Measurements from ENCODE around the gene EMCN.
"Not testable (repeated sequence)": the region's sequence is repeated elsewhere in the genome, so short reads cannot be mapped to it uniquely, and the experiment has no call there.

EMCN gene, protein sequence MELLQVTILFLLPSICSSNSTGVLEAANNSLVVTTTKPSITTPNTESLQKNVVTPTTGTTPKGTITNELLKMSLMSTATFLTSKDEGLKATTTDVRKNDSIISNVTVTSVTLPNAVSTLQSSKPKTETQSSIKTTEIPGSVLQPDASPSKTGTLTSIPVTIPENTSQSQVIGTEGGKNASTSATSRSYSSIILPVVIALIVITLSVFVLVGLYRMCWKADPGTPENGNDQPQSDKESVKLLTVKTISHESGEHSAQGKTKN

DNA sequence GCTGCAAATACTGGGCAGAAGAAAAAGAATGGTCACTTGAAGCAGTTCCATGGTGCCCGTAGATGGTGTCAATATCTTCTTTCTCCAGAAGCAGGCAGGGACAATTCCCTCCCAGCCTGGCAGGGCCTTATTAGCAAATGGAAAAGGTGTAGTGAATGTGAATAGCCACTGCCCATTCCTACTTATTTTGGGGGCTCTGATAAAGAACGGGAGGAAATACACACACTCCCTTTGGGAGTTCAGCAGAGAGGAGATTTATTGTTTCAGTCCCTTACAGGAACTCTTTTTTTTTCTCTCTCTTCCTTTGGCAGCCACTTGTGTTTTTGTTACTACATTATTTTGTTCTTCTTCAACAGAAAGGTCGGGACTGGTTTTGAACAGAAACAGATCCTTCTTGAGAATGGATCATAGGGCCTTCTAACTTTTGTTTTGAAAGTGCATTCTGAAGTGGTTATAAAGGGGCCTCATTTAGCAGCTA is at the start of gene EMCN:
Gene EMCN, minus strand, starts transcription at position 159 of the 478 bp plus-strand sequence. Its CDS starts 108 bp downstream, at position 51.
- Histone ChIP-seq H3K4me3 (no peak within 1 kb of the TSS), H3K27me3 (ENCODE audit: low read depth) (no peaks in the 10 kb centered on the region), H3K36me3 (replicated peaks) (no peaks in the 10 kb centered on the region), H3K4me1 (peaks cover 10% of the 10 kb centered on the region), H3K9me3 (no peaks in the 10 kb centered on the region)
- peak; percentile 9 to 59 for DNase-seq (ENCODE audit: low spot score in 2 of 2)
- in situ Hi-C loops (cut with MboI; ENCODE audit: low sequenced_read_pairs) = no loop called here

DNA sequence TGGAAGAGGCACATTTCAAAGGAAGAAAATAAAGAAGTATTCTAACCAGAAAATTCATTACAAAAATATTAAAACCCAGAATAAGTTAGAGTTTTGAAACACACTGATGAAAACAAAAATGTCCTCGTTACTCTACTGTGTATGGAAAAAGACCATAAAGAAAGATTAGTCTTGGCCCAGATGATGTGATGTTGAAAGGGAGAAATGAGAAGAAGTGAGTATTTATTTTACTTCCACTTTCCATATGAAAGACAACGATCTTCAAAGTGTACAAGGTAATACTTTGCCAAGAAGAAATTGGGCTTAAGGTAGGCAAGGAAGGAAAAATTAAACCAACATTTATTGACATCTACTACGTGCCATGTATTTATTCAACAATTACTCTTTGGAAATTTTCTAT is 48.6 kb upstream of the EMCN start:
- Histone ChIP-seq H3K4me1 (no peaks in the 10 kb centered on the region), H3K4me3 (no peak overlapping the region), H3K36me3 (replicated peaks) (no peaks in the 10 kb centered on the region), H3K9me3 (no peaks in the 10 kb centered on the region), H3K27me3 (ENCODE audit: low read depth) (no peaks in the 10 kb centered on the region)
- DNase-seq (ENCODE audit: low spot score in 2 of 2) = no peak
- in situ Hi-C loops (cut with MboI; ENCODE audit: low sequenced_read_pairs) = no loop called here

DNA sequence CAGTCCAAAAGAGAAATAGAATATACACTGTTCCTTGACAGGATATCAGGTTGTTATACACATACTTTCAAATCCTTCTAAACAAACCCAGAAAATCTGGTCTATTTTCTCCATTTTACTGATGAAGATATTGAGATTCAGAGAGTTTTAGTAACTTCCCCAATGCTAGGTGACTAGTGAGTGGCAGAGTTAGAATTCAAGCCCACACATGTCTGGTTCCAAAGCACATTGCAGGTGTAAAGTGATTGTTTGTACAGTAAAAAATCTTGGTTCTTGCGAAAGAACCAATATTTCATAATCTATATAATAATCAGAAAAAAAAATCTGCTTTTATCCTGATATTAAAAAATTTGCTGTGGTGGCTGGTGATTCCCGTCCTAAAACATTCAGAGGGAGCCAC is 39.5 kb upstream of the EMCN start:
- Histone ChIP-seq H3K36me3 (replicated peaks) (no peaks in the 10 kb centered on the region), H3K9me3 (no peaks in the 10 kb centered on the region), H3K4me1 (no peaks in the 10 kb centered on the region), H3K27me3 (ENCODE audit: low read depth) (no peaks in the 10 kb centered on the region), H3K4me3 (no peak overlapping the region)
- in situ Hi-C loops (cut with MboI; ENCODE audit: low sequenced_read_pairs) = no loop called here
- DNase-seq (ENCODE audit: low spot score in 2 of 2) = no peak

DNA sequence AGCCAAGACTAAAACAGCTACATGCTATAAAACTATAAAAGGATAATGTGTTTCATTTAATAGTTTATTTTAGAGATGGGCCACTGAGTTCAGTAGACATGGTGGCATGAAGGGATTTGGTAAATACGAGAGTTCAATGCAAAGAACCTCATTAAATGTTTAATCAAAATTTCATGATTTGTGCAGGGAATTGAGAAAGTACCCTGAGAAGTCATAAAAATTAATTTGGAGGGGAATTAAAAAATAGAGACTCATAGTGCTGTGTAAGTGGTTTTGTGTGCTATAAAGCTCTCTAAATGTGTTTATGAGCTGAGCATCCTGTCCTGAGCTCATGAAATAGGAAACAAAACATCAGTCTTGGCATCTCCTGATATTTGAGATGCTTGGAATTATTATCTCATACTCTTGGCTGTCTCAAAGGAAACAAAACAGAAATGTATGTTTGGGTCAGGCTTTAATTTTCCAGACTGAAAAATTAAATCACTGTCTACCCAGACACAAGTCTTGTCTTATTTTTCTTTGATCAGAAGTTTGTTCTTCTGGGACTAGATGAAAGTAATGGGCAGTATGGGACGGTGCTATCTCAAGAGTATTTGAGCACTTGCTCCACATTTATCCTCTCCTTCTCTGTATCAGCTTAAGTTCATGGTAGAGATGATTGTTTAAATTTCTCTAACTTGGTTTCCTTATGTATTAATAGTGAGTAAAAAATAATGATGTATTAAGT is 38.0 kb upstream of the EMCN start:
- in situ Hi-C loops (cut with MboI; ENCODE audit: low sequenced_read_pairs) = no loop called here
- Histone ChIP-seq H3K4me1 (no peaks in the 10 kb centered on the region), H3K27me3 (ENCODE audit: low read depth) (no peaks in the 10 kb centered on the region), H3K4me3 (no peak overlapping the region), H3K36me3 (replicated peaks) (no peaks in the 10 kb centered on the region), H3K9me3 (no peaks in the 10 kb centered on the region)
- no peak for DNase-seq (ENCODE audit: low spot score in 2 of 2)

DNA sequence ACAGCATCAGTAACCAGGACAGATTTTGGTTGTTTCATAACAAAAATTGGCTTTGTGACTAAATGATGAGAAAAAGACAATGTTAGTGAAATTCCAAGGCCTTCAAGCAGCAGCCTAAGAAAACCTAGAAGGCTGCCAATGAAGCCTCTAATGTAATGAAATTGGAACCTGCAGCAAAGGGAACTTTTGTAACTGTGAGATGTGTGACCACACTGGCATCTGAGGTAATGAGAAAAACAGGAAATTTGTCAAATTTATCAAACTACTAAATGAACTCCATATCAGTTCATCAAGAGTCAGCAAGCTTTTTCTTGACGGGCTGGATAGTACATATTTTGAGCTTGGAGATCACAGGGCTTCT is 30.4 kb upstream of the EMCN start:
- in situ Hi-C loops (cut with MboI; ENCODE audit: low sequenced_read_pairs) = no loop called here

DNA sequence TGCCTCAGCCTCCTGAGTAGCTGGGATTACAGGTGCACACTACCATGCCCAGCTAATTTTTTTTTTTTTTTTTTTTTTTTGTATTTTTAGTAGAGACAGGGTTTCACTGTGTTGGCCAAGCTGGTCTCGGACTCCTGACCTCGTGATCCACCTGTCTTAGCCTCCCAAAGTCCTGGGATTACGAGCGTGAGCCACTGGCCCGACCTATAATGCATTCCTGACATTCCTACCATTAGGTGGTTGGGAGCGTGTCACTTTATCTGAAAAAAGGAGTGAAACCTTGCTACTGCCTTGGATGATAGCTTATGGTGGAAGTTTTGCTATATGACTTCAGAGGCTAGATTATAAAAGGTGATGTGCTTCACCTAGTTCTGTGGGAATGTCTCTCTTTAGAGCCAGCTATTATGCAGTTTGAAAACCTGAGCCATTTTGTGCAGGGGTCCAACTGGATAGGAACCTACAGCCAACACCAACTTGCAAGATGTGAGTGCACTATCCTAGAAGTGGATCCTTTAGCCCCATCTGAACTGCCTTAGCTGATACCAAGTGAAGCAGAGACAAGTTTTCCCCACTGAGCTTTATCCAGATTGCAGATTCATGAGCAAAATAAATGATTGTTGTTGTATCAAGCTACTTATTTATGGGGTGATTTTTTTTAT is 29.8 kb upstream of the EMCN start:
- Histone ChIP-seq H3K4me1 (no peaks in the 10 kb centered on the region), H3K4me3 (no peak overlapping the region), H3K9me3 (no peaks in the 10 kb centered on the region), H3K36me3 (replicated peaks) (no peaks in the 10 kb centered on the region), H3K27me3 (ENCODE audit: low read depth) (no peaks in the 10 kb centered on the region)
- DNase-seq (ENCODE audit: low spot score in 2 of 2) = no peak
- in situ Hi-C loops (cut with MboI; ENCODE audit: low sequenced_read_pairs) = no loop called here

More for the DNA sequence above, 30.4 kb upstream of the EMCN start:
- DNase-seq (ENCODE audit: low spot score in 2 of 2) = no peak
- no peak overlapping the region for H3K4me3 ChIP-seq
- no peaks in the 10 kb centered on the region for H3K27me3 ChIP-seq (ENCODE audit: low read depth)
- H3K36me3 ChIP-seq (replicated peaks) = no peaks in the 10 kb centered on the region
- H3K4me1 ChIP-seq = no peaks in the 10 kb centered on the region
- no peaks in the 10 kb centered on the region for H3K9me3 ChIP-seq

DNA sequence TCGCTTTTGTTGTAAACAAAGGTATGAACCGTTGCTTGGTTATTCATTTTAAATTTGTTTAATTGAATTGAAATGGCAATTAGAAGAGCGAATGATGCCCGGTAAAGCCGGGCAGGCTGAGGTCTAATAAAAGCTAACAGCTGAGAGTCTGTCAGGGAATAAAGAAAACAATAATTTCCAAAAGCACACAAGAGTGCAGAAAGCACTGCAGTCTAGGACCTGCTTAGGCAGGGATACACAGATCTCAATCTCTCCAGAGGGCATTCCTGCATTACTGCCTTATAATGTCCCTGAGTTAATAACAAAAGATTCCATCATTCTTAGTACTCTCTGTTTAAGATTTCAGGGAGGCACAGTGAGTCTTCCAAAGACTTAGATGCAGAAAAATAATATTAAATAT is 27.6 kb upstream of the EMCN start:
- no peaks in the 10 kb centered on the region for H3K27me3 ChIP-seq (ENCODE audit: low read depth)
- no peaks in the 10 kb centered on the region for H3K9me3 ChIP-seq
- H3K4me1 ChIP-seq = no peaks in the 10 kb centered on the region
- peak; percentile 11 to 41 for DNase-seq (ENCODE audit: low spot score in 2 of 2)
- no peaks in the 10 kb centered on the region for H3K36me3 ChIP-seq (replicated peaks)
- H3K4me3 ChIP-seq = no peak overlapping the region
- in situ Hi-C loops (cut with MboI; ENCODE audit: low sequenced_read_pairs) = no loop called here

DNA sequence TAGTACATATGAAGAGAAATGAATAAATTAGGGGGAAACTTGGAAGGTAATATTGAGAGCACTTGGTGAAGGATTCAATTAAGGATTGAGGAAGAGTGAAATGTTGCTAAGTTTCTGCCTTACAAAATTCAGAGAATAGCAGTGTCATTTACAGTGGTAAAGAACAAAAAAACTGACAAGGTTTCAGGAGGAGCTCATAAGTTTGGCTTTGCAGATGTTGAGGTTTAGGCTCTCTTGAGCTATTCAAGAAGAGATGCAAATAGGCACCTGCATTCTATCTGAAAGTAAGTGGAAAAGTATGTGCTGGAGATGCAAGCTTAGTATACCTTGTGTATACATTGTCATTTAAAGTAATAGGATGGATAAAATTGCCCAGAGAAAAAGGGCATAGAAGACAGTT is 22.3 kb upstream of the EMCN start:
- Histone ChIP-seq H3K4me1 (no peaks in the 10 kb centered on the region), H3K27me3 (ENCODE audit: low read depth) (no peaks in the 10 kb centered on the region), H3K36me3 (replicated peaks) (no peaks in the 10 kb centered on the region), H3K9me3 (no peaks in the 10 kb centered on the region), H3K4me3 (no peak overlapping the region)
- DNase-seq (ENCODE audit: low spot score in 2 of 2) = no peak
- in situ Hi-C loops (cut with MboI; ENCODE audit: low sequenced_read_pairs) = no loop called here

DNA sequence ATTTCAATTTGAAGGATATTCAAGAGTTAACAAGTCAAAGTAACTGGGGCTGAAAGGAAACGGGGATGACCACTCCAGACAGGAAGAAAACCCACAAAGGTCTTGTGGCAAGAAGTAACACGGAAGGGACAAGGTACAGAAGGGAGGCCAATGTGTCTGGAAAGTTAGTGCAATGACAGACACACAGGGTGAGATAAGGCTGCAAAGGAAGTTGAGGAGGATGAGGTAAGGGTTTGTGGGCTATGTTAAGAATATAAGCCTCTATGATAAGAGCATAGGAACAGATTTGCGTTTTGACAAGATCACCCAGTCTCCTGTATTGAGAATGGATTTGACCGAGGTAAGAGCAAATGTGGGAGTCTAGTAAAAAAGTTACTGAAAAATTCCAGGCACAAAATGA is 21.9 kb upstream of the EMCN start:
- Histone ChIP-seq H3K4me1 (no peaks in the 10 kb centered on the region), H3K4me3 (no peak overlapping the region), H3K36me3 (replicated peaks) (no peaks in the 10 kb centered on the region), H3K27me3 (ENCODE audit: low read depth) (no peaks in the 10 kb centered on the region), H3K9me3 (no peaks in the 10 kb centered on the region)
- in situ Hi-C loops (cut with MboI; ENCODE audit: low sequenced_read_pairs) = no loop called here
- no peak for DNase-seq (ENCODE audit: low spot score in 2 of 2)

DNA sequence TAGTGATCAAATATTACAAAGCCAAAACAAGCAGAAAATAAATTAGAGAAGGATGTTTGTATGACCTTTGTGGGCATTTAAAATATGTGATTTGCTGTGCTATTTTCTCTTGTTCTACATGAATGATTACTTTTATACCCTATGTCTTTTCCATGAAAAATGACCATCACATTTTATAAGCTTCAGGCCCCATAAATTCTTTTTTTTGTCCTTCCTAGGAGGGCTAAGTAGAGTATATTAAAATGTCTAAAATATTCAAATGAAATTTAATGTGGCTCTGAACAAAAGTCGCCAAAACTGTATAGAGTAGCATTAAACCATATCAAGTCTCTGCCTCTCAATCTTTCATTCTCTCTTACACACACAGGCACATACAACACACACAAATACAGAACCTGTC is 15.9 kb upstream of the EMCN start:
- Histone ChIP-seq H3K4me3 (no peak overlapping the region), H3K9me3 (no peaks in the 10 kb centered on the region), H3K27me3 (ENCODE audit: low read depth) (no peaks in the 10 kb centered on the region), H3K36me3 (replicated peaks) (no peaks in the 10 kb centered on the region), H3K4me1 (no peaks in the 10 kb centered on the region)
- in situ Hi-C loops (cut with MboI; ENCODE audit: low sequenced_read_pairs) = no loop called here
- no peak for DNase-seq (ENCODE audit: low spot score in 2 of 2)

DNA sequence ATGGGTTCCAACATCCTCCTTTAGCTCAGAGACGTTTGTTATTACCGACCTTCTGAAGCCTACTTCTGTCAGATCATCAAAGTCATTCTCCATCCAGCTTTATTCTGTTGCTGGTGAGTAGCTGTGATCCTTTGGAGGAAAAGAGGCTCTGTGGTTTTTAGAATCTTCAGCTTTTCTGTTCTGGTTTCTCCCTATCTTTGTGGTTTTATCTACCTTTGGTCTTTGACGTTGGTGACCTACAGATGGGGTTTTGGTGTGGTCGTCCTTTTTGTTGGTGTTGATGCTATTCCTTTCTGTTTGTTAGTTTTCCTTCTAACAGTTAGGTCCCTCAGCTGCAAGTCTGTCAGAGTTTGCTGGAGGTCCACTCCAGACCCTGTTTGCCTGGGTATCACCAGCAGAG is 12.3 kb upstream of the EMCN start:
- H3K9me3 ChIP-seq; H3K36me3 ChIP-seq (replicated peaks); H3K27me3 ChIP-seq (ENCODE audit: low read depth); DNase-seq (ENCODE audit: low spot score in 2 of 2); H3K4me3 ChIP-seq; in situ Hi-C loops (cut with MboI; ENCODE audit: low sequenced_read_pairs); H3K4me1 ChIP-seq: not testable (repeated sequence)

DNA sequence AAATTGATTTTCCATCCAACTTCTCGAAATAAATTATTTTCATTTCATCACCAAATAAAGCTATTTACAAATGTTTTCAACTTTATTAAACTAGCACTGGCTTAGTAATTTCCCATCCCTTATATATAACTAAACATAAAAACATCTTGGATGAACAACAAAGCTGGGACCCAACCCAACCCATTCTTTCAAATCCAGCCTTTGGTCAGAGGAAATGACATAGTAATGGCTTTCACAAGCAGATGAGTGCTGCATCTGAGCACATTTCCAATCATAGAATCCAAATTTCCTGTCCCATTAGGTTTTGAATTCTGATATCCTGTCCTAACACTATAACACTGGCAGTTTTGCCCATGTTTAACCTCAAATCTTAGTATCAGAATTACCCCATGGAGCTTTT is 7.9 kb upstream of the EMCN start:
- in situ Hi-C loops (cut with MboI; ENCODE audit: low sequenced_read_pairs) = no loop called here
- no peaks in the 10 kb centered on the region for H3K4me1 ChIP-seq
- no peak for DNase-seq (ENCODE audit: low spot score in 2 of 2)
- no peaks in the 10 kb centered on the region for H3K9me3 ChIP-seq
- H3K36me3 ChIP-seq (replicated peaks) = no peaks in the 10 kb centered on the region
- H3K27me3 ChIP-seq (ENCODE audit: low read depth) = no peaks in the 10 kb centered on the region
- H3K4me3 ChIP-seq = no peak overlapping the region

DNA sequence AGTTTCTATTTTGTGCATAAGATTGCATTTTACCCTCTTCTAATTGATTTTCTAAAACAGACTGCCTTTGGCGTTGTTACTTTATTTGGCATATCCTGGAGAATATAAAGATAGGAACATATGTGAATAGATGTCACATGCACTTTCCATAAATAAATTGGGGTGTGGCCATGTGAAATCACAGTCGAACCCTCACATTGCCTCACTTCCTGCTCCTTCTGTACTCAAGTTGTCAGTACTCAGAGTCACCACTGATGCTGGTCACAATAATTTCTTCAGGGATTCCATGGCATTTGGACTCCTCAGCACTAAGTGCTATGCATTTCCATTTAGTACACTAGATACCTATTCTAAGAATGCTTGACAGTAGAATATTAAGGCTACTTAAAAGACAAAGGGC is 1.4 kb upstream of the EMCN start:
- Histone ChIP-seq H3K36me3 (replicated peaks) (no peaks in the 10 kb centered on the region), H3K9me3 (no peaks in the 10 kb centered on the region), H3K4me3 (no peak overlapping the region), H3K4me1 (peaks cover 10% of the 10 kb centered on the region), H3K27me3 (ENCODE audit: low read depth) (no peaks in the 10 kb centered on the region)
- DNase-seq (ENCODE audit: low spot score in 2 of 2) = no peak
- in situ Hi-C loops (cut with MboI; ENCODE audit: low sequenced_read_pairs) = no loop called here

DNA sequence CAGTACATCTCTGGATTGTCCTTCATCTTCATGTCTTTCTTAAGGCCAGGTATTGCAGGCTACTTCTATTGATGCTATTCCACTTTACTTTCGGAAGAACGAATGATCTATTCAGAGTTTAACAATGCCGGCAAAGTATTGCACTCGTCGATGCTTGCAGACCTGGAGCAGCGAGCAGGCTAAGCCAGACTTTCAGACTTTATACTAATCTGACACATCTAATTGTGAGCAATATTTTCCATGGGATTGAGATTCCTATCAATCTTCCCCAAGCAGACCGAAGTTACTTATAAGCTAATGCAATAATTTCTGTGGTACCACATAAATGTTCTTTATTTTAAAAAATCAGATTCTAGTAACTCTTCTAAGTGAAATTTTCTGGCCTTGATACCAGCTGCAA is 1.6 kb downstream of the EMCN start:
- Histone ChIP-seq H3K9me3 (no peaks in the 10 kb centered on the region), H3K4me3 (no peak overlapping the region), H3K27me3 (ENCODE audit: low read depth) (no peaks in the 10 kb centered on the region), H3K36me3 (replicated peaks) (no peaks in the 10 kb centered on the region), H3K4me1 (peaks cover 10% of the 10 kb centered on the region)
- no peak for DNase-seq (ENCODE audit: low spot score in 2 of 2)
- in situ Hi-C loops (cut with MboI; ENCODE audit: low sequenced_read_pairs) = no loop called here

Measured in HAP-1 (cell line).